GM23338 (cell line): ENCODE data around the gene TAOK1. TPM values are rescaled to one million over a fixed set of nuclear protein-coding genes. Genes with fewer than 3 reads are reported as not detected.

Experiments
- ATAC-seq: fragments of 200-7000 bp; cut with Tn5 transposase; 3 replicates; pipeline ENCODE4 v1.9.1; 2020
- DNase-seq: peaks from one replicate; pipeline ENCODE4 v3.0.0-alpha.2; 2015; ENCODE audit warnings: low spot score
- H2AFZ ChIP-seq: fragments of 200-600 bp; sonication (generic); 2 replicates; pipeline ENCODE4 v1.8.0; 2016; ENCODE audit warnings: antibody characterized with exemption, mild to moderate bottlenecking, moderate library complexity
- H3F3A ChIP-seq: fragments of 200-600 bp; sonication (generic); replicated peaks from 2 replicates; pipeline ENCODE4 v1.8.0; 2017; ENCODE audit warnings: antibody characterized with exemption, mixed run types, low read depth
- H3K27ac ChIP-seq: fragments of 200-600 bp; sonication (generic); 2 replicates; pipeline ENCODE4 v1.6.1; 2016; ENCODE audit warnings: low read depth
- H3K27me3 ChIP-seq: fragments of 200-600 bp; sonication (generic); 2 replicates; pipeline ENCODE4 v1.8.0; 2016; ENCODE audit warnings: mild to moderate bottlenecking, mixed run types, moderate library complexity; ENCODE audit not compliant: insufficient read depth
- H3K36me3 ChIP-seq: fragments of 200-600 bp; sonication (generic); 2 replicates; pipeline ENCODE4 v1.8.0; 2016; ENCODE audit warnings: mild to moderate bottlenecking; ENCODE audit not compliant: insufficient read depth
- H3K4me1 ChIP-seq: fragments of 200-600 bp; sonication (generic); 2 replicates; pipeline ENCODE4 v1.8.0; 2016; ENCODE audit warnings: mild to moderate bottlenecking, moderate library complexity; ENCODE audit not compliant: insufficient read depth
- H3K4me2 ChIP-seq: fragments of 200-600 bp; sonication (generic); 2 replicates; pipeline ENCODE4 v1.7.1; 2017; ENCODE audit warnings: mixed run types
- H3K4me3 ChIP-seq: fragments of 200-600 bp; sonication (generic); 2 replicates; pipeline ENCODE4 v1.6.1; 2016; ENCODE audit warnings: mixed run types
- H3K79me2 ChIP-seq: fragments of 200-600 bp; sonication (generic); replicated peaks from 2 replicates; pipeline ENCODE4 v1.8.0; 2017; ENCODE audit warnings: mild to moderate bottlenecking; ENCODE audit not compliant: insufficient read depth
- H3K9me2 ChIP-seq: fragments of 200-600 bp; sonication (generic); 2 replicates; pipeline ENCODE4 v1.8.0; 2017; ENCODE audit not compliant: insufficient read depth
- H4K20me1 ChIP-seq: fragments of 200-600 bp; sonication (generic); replicated peaks from 2 replicates; pipeline ENCODE4 v1.8.0; 2017; ENCODE audit warnings: mild to moderate bottlenecking; ENCODE audit not compliant: insufficient read depth
- H3K27ac Mint-ChIP-seq: 2 replicates; pipeline ENCODE4 v1.8.0; 2020; ENCODE audit warnings: inconsistent platforms, mild to moderate bottlenecking, moderate library complexity, mixed read lengths
- H3K27me3 Mint-ChIP-seq: 3 replicates; pipeline ENCODE4 v1.8.0; 2022; ENCODE audit warnings: low read depth, mild to moderate bottlenecking, moderate library complexity, mixed read lengths, inconsistent platforms; ENCODE audit not compliant: insufficient read depth, poor library complexity
- H3K36me3 Mint-ChIP-seq: 3 replicates; pipeline ENCODE4 v1.8.0; 2021; ENCODE audit warnings: low read depth, mild to moderate bottlenecking, inconsistent platforms, moderate library complexity, mixed read lengths
- H3K4me1 Mint-ChIP-seq: 3 replicates; pipeline ENCODE4 v1.8.0; 2020; ENCODE audit warnings: mild to moderate bottlenecking, inconsistent platforms, mixed read lengths
- H3K4me3 Mint-ChIP-seq: 3 replicates; pipeline ENCODE4 v1.8.0; 2021; ENCODE audit warnings: moderate library complexity, mild to moderate bottlenecking, inconsistent platforms, mixed read lengths
- H3K9me3 Mint-ChIP-seq: 3 replicates; pipeline ENCODE4 v1.8.0; 2020; ENCODE audit warnings: moderate library complexity, mild to moderate bottlenecking, inconsistent platforms, mixed read lengths
- CREB1 ChIP-seq: fragments of 250-450 bp; sonication (Bioruptor Pico); IDR thresholded peaks from 2 replicates; pipeline ENCODE4 v1.5.0; 2020; ENCODE audit warnings: low read depth, mild to moderate bottlenecking, moderate library complexity
- CTCF ChIP-seq, 2 experiments: fragments of 200-600 bp in 1 of 2; sonication (generic) in 1 of 2; conservative IDR thresholded peaks; 2 replicates each; pipeline versions ENCODE4 v1.5.1 to v1.6.1; 2016 to 2017; ENCODE audit warnings: antibody characterized with exemption in 2 of 2, low read depth in 2 of 2, mild to moderate bottlenecking in 2 of 2, moderate library complexity in 1 of 2
- EZH2 ChIP-seq: fragments of 200-600 bp; sonication (generic); IDR thresholded peaks from one replicate; pipeline ENCODE4 v1.8.0; 2017; ENCODE audit warnings: antibody characterized with exemption, mild to moderate bottlenecking, low read depth; ENCODE audit not compliant: unreplicated experiment
- EZH2phosphoT487 ChIP-seq: fragments of 200-600 bp; sonication (generic); IDR thresholded peaks from one replicate; pipeline ENCODE4 v1.8.1; 2018; ENCODE audit warnings: antibody characterized with exemption; ENCODE audit not compliant: unreplicated experiment
- JUNB ChIP-seq: IDR thresholded peaks from one replicate; pipeline ENCODE4 v1.6.1; 2016; ENCODE audit warnings: antibody characterized with exemption; ENCODE audit not compliant: unreplicated experiment
- NANOG ChIP-seq: IDR thresholded peaks from 2 replicates; pipeline ENCODE4 v1.6.1; 2016; ENCODE audit warnings: antibody characterized with exemption, borderline replicate concordance
- POLR2AphosphoS5 ChIP-seq: IDR thresholded peaks from 2 replicates; pipeline ENCODE4 v1.6.1; 2016; ENCODE audit warnings: antibody characterized with exemption, low read depth
- STAT1 ChIP-seq: IDR thresholded peaks from one replicate; pipeline ENCODE4 v1.6.1; 2016; ENCODE audit warnings: antibody characterized with exemption; ENCODE audit not compliant: unreplicated experiment
- ZNF114 ChIP-seq: fragments of 250-450 bp; sonication (Bioruptor Pico); IDR thresholded peaks from 2 replicates; pipeline ENCODE4 v1.5.0; 2020; ENCODE audit warnings: mild to moderate bottlenecking, moderate library complexity
- ZNF331 ChIP-seq: fragments of 250-450 bp; sonication (Bioruptor Pico); IDR thresholded peaks from 2 replicates; pipeline ENCODE4 v1.5.0; 2020; ENCODE audit warnings: low read depth, mild to moderate bottlenecking, moderate library complexity
- ZNF462 ChIP-seq: fragments of 250-450 bp; sonication (Bioruptor Pico); IDR thresholded peaks from 2 replicates; pipeline ENCODE4 v1.5.0; 2020; ENCODE audit warnings: mild to moderate bottlenecking, moderate library complexity
- polyA plus RNA-seq: library from polyadenylated mRNA; unstranded; fragments of >200 nt; fragmentation: Nextera tagmentation; extraction: Ambion mirVana; gene quantifications from 2 replicates; pipeline ENCODE4 v1.2.1, GENCODE V29; 2016
- total RNA-seq: library from RNA; depleted of rRNA; stranded (reverse); fragments of >200 nt; shearing (Covaris generic); gene quantifications from 2 replicates; pipeline ENCODE4 v1.2.3, GENCODE V29; 2014
- TF ChIP-seq, protein P1 (sequence below): IDR thresholded peaks from 2 replicates; pipeline ENCODE4 v1.6.1; 2016; ENCODE audit warnings: antibody characterized with exemption
- TF ChIP-seq, protein P2 (sequence below): IDR thresholded peaks from one replicate; pipeline ENCODE4 v1.6.1; 2018; ENCODE audit warnings: antibody characterized with exemption; ENCODE audit not compliant: unreplicated experiment

Gene TAOK1
- total and polyA plus RNA-seq, 2 experiments from 2014 or later = 19.4 to 69.8 TPM

DNA sequence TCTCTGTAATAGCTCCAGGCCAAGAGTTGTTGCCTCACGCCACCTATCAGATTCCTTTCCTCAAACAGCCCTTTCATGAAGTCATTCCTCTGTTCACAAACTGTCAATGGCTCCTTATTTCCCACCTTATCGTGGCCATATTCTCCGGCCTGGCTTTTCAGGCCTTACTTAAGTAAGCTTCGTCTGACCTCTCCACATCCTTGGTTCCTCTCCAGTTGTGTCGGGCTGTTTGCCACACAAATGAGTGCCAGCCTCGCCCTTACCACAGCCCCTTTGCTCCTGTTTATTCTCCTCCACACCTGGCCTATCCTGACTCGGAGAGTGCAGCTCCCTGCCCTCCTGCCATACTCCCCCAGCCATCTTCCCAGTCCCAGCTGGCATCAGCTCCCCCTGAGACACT, 180.4 kb downstream of the TAOK1 start:
- no peak for TF ChIP-seq EZH2phosphoT487
- TF ChIP-seq NANOG = no peak
- TF ChIP-seq, protein P1, sequence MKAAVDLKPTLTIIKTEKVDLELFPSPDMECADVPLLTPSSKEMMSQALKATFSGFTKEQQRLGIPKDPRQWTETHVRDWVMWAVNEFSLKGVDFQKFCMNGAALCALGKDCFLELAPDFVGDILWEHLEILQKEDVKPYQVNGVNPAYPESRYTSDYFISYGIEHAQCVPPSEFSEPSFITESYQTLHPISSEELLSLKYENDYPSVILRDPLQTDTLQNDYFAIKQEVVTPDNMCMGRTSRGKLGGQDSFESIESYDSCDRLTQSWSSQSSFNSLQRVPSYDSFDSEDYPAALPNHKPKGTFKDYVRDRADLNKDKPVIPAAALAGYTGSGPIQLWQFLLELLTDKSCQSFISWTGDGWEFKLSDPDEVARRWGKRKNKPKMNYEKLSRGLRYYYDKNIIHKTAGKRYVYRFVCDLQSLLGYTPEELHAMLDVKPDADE = no peak
- no peak for TF ChIP-seq CTCF (conservative IDR thresholded peaks at IDR 0.05; ENCODE audit: low read depth in 2 of 2)
- no peak for TF ChIP-seq EZH2
- no peak for TF ChIP-seq ZNF462 (CRISPR knock-in tag)
- no peak for TF ChIP-seq ZNF331 (CRISPR knock-in tag)
- no peak for TF ChIP-seq CREB1 (CRISPR knock-in tag)
- TF ChIP-seq POLR2AphosphoS5 = no peak
- TF ChIP-seq STAT1 = no peak
- TF ChIP-seq, protein P2, sequence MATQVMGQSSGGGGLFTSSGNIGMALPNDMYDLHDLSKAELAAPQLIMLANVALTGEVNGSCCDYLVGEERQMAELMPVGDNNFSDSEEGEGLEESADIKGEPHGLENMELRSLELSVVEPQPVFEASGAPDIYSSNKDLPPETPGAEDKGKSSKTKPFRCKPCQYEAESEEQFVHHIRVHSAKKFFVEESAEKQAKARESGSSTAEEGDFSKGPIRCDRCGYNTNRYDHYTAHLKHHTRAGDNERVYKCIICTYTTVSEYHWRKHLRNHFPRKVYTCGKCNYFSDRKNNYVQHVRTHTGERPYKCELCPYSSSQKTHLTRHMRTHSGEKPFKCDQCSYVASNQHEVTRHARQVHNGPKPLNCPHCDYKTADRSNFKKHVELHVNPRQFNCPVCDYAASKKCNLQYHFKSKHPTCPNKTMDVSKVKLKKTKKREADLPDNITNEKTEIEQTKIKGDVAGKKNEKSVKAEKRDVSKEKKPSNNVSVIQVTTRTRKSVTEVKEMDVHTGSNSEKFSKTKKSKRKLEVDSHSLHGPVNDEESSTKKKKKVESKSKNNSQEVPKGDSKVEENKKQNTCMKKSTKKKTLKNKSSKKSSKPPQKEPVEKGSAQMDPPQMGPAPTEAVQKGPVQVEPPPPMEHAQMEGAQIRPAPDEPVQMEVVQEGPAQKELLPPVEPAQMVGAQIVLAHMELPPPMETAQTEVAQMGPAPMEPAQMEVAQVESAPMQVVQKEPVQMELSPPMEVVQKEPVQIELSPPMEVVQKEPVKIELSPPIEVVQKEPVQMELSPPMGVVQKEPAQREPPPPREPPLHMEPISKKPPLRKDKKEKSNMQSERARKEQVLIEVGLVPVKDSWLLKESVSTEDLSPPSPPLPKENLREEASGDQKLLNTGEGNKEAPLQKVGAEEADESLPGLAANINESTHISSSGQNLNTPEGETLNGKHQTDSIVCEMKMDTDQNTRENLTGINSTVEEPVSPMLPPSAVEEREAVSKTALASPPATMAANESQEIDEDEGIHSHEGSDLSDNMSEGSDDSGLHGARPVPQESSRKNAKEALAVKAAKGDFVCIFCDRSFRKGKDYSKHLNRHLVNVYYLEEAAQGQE = no peak
- TF ChIP-seq JUNB = no peak
- no peak for TF ChIP-seq ZNF114 (CRISPR knock-in tag)
- H2AFZ ChIP-seq = no peak overlapping the region
- ATAC-seq (no peak), DNase-seq (no peak)
- no peak overlapping the region for H3K4me3 ChIP-seq
- H3K4me1 ChIP-seq = peaks cover 8% of the 10 kb centered on the region
- H4K20me1 ChIP-seq = no peaks in the 10 kb centered on the region; the same call in none of the 2 replicates
- H3F3A ChIP-seq = peaks cover 23% of the 10 kb centered on the region
- no peak overlapping the region for H3K27ac Mint-ChIP-seq
- H3K9me3 Mint-ChIP-seq = no peaks in the 10 kb centered on the region
- peaks cover 41% of the 10 kb centered on the region for H3K27me3 Mint-ChIP-seq
- peak overlapping the region; percentile 5; the same call in 1 of the 3 replicates for H3K4me3 Mint-ChIP-seq
- H3K36me3 Mint-ChIP-seq = peaks cover 13% of the 10 kb centered on the region
- H3K27ac ChIP-seq = no peak overlapping the region
- peaks cover 40% of the 10 kb centered on the region for H3K27me3 ChIP-seq
- no peaks in the 10 kb centered on the region for H3K79me2 ChIP-seq
- H3K4me2 ChIP-seq = no peak overlapping the region
- H3K4me1 Mint-ChIP-seq = peaks cover 15% of the 10 kb centered on the region
- H3K9me2 ChIP-seq = no peaks in the 10 kb centered on the region
- no peaks in the 10 kb centered on the region; the same call in 1 of the 2 replicates for H3K36me3 ChIP-seq
